GM12874 (cell line): ENCODE results near the gene RRM1.

ENCODE experiments used
- TF ChIP-seq, protein P1 (sequence below): IDR thresholded peaks from 2 replicates; pipeline ENCODE4 v1.5.1; 2011; ENCODE audit warnings: low read depth, mild to moderate bottlenecking, control low read depth, low read length, moderate library complexity; ENCODE audit not compliant: insufficient read depth

The RRM1 gene

DNA sequence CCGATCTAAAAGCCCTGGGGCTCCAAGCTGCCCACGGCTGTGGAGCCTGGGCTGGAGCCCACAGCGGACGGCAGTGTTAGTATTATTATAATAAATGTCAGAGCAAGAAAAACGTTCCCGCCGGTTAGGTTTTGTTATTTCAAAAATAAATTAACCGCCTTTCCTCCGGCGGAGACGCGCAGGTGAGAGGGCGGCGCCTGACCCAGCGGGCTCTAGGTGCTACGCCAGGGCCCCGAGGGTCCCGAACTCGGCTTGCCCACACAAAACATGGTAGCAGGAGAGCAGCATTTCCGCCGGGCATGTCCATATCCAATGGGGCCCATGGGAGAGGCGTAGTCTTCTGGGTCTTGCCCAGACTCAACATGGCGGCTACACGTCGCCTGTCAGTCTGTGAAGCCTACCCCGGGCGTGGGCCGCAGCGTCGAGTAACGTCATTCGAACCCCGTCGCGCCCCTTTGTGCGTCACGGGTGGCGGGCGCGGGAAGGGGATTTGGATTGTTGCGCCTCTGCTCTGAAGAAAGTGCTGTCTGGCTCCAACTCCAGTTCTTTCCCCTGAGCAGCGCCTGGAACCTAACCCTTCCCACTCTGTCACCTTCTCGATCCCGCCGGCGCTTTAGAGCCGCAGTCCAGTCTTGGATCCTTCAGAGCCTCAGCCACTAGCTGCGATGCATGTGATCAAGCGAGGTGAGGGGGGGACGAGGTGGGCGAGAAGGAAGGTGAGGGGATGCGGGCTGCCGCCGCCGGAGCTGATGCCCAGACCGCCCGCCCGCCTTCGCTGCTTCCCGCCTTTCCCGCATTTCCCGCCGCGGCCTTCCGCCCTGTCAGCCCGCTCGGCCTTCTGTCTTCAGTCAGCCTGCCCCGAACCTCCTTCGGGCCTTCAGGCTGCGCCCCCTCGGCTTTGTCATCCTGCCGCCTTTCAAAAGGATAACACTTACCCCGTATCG is at the start of gene RRM1:
Gene RRM1, plus strand, starts transcription at position 452 of the 944 bp plus-strand sequence. Its CDS starts 214 bp downstream, at position 666.
- TF ChIP-seq, protein P1, sequence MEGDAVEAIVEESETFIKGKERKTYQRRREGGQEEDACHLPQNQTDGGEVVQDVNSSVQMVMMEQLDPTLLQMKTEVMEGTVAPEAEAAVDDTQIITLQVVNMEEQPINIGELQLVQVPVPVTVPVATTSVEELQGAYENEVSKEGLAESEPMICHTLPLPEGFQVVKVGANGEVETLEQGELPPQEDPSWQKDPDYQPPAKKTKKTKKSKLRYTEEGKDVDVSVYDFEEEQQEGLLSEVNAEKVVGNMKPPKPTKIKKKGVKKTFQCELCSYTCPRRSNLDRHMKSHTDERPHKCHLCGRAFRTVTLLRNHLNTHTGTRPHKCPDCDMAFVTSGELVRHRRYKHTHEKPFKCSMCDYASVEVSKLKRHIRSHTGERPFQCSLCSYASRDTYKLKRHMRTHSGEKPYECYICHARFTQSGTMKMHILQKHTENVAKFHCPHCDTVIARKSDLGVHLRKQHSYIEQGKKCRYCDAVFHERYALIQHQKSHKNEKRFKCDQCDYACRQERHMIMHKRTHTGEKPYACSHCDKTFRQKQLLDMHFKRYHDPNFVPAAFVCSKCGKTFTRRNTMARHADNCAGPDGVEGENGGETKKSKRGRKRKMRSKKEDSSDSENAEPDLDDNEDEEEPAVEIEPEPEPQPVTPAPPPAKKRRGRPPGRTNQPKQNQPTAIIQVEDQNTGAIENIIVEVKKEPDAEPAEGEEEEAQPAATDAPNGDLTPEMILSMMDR = no peak

DNA sequence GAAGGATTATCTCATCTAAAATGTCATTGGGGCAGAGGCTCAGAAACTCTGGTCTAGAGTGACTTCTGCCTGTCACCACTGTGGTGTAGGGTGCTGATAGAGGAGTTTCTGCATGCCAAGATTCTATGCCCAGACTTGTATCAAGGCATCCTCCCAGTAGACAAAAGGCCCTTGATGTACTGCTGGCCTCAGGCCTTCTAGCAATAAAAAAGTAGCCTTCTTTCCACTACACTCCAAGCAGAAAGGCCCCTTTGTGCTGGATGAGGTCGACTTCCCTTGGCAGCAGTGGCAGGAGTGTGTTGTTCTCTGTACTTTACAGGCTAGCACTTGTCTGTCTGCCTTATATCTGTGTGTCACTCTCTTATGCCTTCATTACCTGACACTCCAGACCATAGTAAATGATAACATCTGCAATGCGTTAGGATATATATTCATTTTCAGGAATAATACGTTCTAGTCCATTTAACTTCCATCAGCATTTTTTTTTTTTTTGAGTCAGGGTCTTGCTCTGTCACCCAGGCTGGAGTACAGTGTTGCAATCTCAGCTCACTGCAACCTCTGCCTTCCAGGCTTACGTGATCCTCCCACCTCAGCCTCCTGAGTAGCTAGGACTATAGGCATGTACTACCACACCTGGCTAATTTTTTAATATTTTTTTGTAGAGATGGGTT is 49.5 kb upstream of the RRM1 start:
- TF ChIP-seq, protein P1 = no peak

DNA sequence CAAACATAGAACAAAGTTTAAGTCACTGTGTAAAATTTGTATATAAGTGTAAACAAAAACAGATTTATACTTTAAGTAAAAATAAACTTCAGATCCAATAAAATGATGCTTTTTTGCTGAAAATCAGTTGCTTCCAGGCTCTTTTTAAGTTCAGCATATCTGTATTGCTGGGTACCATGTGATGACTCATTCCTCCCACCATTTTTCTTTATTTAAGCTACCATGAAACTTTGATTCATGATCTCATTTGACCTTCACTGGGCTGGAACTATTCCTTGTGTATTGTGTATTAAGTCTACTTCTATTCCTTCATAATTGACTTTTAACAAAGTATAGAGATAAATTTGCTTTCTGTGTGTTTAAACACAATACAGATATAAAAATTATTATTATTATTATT is 46.3 kb upstream of the RRM1 start:
- TF ChIP-seq, protein P1 = no peak

DNA sequence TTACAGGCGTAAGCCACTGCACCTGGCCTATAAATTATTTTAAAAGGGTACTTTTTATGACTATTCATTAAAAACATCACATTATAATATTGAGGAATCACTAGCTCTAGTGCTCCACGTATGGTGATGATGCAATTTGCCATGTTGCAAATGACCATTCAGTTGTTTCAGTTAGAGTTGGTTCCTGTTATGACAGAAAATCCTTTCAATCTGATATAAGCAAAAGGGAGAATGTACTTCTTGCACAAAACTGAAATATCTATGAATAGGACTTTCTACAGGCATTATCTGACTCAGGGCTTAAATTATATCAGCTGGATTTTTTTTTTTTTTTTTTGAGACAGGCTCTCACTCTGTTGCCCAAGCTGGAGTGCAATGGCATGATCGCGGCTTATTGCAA is 45.6 kb upstream of the RRM1 start:
- TF ChIP-seq, protein P1 = no peak

DNA sequence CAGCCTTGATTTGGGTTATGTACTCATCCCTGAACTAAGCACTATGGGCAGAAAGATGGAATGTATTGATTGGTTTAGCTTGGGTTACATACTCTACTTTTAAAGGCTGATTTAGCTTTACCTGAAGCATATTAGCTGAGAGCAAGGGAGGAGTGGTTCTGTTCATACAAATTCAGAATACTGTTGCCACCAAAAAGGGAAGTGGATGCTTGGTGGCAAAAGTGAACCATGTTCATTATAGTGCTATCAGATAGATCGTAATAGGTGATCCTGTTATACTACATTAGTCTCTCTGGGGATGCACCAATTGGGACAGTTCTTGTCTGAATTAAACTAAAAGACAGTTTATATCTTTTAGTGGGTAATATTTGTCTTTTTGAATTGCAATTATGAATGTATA is 44.5 kb upstream of the RRM1 start:
- TF ChIP-seq, protein P1 = no peak

DNA sequence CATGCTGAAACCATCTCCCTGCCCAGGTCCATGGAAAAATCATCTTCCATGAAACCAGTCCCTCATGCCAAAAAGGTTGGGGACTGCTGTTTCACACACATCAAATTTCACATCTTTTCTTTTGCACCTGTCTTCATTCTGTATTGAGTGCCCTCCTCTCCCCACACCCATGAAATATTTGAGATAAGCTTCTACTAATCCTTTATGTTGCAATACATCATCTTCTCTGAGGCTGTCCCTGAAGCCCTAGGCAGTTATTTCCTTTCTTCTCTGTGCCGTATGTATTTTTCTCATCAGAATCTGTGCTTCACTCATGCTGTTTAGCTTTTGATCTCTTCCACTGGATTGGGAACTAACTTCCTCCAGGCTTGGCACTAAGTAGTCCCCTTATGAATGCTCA is 40.0 kb upstream of the RRM1 start:
- TF ChIP-seq, protein P1 = no peak

DNA sequence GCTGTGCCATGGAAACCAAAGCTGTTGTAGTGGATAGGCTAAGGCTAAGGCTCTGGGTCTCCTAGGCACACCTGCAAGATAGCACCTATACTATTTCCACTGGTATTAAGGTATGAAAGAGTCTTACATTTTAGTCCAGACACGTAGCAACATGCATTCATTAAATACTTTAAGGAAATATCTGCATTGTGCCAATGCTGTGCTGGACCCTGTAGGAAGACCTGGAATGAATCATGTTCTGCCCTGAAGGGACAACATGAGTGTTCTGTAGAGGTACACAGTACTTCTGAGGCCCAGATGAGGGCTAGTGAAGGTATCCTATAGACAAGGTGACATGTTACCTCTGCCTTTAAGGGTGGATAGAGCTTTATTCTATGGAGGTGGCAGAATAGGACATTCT is 35.2 kb upstream of the RRM1 start:
- TF ChIP-seq, protein P1 = no peak
